GM21447 (cell line): Measurements from ENCODE around the gene MYO5A.
A peak's percentile ranks its signal among the peaks of the same experiment; 100 is the strongest.
"Not testable (repeated sequence)": the region's sequence is repeated elsewhere in the genome, so short reads cannot be mapped to it uniquely, and the experiment has no call there.

Source experiments
- ATAC-seq: cut with Tn5 transposase; IDR thresholded peaks from one replicate; pipeline ENCODE4 v1.9.1; 2021; ENCODE audit not compliant: unreplicated experiment

Gene MYO5A

DNA sequence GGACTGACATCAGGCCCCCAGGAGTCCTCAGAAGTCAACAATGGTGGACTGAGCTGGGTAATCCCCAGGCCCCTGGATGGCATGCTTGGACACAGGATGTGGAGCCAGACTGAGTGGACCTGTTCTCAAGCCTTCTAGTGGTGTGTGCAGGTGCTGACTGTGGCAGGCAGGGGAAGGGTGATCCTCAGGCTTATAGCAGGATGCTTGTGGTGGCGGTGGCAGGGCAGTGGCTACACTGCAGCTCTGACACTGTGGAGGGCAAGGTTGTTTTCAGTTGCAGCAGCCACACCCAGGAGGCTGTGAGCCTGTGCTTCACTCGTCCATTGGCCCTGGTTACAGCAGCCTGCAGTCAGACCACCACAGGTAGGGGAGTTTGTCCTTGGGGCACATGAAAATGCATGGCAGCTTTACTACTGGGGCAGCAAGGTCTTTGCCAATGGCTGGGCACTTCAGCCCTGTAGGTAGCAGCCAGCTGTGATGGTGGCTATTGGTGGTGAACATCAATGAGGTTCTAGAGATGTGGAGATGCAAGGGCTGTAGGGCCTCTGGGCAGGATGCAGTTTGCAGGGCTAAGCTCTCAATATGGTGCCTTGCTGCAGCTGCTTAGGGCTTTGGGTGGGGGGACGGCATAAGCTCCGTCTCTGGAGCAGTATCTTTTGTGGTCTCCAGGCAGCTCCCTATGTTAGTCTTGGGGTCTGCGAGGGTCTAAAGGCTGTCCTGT lies 17.5 kb upstream of the MYO5A start:
- no peak for ATAC-seq

DNA sequence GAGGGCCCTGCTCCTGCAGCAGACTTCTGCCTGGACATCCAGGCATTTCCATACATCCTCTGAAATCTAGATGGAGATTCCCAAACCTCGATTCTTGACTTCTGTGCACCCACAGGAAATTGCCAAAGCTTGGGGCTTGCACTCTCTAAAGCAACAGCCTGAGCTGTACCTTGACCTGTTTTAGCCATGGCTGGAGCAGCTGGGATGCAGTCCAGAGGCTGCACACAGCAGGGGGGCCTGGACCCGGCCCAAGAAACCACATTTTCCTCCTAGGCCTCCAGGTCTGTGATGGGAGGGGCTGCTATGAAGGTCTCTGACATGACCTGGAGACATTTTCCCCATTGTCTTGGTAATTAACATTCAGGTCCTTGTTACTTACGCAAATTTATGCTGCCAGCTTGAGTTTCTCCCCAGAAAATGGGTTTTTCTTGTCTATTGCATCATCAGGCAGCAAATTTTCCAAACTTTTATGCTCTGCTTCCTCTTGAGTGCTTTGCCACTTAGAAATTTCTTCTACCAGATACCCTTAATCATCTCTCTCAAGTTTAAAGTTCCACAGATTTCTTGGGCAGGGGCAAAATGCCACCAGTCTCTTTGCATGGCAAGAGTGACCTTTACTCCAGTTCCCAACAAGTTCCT lies 11.8 kb upstream of the MYO5A start:
- ATAC-seq, result no peak

DNA sequence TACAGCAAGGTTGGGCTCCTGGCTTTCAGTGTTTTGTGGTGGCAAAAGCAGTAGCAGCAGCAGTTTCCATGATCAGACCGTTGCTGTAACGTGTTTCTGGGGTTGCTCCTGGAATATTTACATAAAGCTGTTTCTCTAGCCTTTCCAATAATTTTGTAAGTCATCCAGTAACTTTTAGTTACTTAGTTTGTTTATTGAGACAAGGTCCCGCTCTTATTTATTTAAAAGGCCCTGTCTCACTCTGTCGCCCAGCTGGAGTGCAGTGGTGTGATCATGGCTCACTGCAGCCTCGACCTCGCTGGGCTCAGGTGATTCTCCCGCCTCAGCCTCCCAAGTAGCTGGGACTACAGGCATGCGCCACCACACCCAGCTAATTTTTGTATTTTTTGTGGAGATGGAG lies 8.8 kb upstream of the MYO5A start:
- ATAC-seq, result no peak

DNA sequence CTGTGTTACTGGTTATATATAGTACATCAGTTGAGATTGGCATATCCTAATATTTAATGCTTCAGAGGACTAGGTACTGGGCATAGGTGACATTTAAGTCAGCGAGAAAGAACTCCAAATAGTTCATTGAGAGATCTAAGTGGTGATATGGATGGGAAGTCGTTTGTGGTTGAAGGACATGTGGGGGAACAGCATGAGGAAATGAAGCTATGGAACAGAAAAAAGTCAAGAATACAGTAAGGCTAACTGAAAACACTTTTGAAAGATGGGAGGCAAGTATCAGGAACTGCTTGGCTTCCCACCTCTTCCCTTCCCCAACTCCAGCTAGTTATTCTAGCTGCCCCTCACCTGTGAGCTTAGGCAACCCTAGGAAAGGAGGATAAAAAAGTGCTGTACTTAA lies 3.7 kb upstream of the MYO5A start:
- ATAC-seq, result no peak

DNA sequence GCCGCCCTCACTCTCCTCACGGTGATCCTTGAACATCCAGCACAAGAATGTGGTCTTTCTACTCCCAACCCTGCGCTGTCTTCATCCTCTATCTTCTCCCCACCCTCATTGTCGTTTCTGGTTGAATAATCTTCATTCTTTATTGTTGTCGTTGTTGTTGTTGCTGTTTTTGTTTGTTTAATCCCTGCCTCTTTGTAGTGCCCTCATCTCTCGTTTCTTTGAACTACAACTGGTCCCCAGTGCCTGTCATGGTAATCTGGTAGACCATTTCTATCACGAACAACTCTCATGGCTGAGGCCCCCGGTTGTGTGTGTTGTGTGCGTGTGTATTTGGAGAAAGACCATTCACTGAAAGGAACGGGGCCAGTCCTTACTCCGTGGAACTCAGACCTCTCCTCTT lies 1.3 kb upstream of the MYO5A start:
- no peak for ATAC-seq

DNA sequence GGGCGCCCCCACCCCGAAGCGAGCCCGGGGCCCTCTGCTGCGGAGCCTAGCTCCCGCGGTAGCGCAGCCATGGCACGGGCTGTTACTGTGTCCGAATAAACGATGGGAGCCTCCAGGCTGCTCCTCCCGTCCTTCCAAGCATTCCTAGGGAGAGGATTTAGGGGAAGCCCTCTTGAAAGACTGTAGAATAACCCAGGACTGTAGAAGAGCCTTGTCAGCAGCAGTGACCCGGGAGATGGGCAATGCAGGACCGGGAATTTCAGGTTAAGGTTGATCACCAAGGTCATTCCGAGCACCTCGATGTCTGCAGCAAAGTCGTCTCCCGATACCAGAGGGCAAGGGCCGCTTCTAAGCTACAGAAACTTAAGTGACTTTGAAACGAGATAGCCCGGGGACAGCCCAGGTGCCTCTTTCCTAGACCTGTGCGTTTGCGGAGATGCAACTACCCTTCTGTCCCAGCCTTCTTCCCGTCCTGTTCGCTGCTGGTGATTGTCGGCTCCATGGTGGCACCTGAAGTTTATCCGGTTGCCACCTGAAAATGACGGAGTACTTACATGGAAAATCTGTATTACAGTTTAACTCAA lies 753 bp upstream of the MYO5A start:
- peak; percentile 14 for ATAC-seq

DNA sequence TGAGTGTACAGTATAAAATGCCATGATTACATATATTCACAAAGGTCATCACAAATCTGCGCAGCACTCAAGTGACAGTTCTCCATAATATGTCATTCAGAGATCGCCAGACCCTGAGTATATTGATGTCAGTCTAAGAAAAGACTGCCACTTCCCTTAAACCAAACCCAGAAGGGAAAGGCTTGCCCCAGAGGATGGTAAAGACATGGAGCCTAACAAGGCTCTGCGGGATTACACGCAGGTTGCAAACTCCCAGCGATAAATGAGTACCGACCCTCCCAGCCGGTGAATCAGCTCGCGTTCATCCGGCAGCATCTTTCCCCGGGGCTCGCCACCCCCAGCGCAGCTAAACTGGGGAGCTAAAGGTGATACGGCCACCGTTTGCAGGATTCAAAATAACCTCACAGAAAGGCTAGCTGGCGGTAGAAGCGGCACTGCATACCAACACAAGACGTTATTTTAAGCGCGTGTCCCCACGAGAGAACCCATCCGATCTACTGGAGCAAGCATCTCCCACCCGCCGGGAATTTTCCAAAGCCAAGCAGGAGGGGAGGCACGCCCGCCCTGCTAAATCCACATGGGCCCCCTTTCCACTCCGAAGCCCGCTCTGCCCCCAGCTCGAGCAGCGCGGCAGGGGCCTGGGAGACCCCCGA lies 643 bp downstream of the MYO5A start:
- ATAC-seq, result peak; percentile 15

DNA sequence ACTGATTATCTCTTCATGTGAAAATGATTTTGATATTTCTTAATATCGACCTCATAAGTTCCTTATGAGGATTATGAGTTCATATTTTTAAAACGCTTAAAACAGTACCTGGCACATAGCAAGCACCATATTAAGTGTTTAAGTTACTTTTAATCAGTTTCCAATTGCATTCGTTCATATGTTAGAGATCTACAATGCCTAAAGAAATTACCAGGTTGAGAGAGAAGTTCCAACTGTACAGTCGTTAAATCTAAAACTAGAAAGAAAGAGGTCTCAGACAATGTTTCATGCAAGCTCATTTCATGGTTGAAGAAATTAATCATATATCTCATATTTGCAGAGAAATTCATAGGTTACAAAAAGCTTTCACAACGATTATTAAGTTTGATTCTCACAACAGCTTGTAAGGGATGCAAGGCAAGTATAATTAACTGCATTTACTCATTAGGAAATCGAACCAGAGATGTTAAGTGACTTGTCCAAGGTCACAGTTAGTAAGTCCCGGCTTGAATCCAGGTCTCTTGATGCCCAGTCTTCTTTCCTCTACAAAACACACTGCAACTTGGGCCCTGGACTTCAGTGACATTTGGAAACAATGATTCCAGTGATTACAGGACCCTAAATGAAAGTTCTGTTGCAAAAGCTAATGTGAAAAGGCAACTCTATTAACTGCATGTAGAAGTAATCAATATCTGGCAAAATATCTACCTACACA lies 1.3 kb downstream of the MYO5A start:
- no peak for ATAC-seq

DNA sequence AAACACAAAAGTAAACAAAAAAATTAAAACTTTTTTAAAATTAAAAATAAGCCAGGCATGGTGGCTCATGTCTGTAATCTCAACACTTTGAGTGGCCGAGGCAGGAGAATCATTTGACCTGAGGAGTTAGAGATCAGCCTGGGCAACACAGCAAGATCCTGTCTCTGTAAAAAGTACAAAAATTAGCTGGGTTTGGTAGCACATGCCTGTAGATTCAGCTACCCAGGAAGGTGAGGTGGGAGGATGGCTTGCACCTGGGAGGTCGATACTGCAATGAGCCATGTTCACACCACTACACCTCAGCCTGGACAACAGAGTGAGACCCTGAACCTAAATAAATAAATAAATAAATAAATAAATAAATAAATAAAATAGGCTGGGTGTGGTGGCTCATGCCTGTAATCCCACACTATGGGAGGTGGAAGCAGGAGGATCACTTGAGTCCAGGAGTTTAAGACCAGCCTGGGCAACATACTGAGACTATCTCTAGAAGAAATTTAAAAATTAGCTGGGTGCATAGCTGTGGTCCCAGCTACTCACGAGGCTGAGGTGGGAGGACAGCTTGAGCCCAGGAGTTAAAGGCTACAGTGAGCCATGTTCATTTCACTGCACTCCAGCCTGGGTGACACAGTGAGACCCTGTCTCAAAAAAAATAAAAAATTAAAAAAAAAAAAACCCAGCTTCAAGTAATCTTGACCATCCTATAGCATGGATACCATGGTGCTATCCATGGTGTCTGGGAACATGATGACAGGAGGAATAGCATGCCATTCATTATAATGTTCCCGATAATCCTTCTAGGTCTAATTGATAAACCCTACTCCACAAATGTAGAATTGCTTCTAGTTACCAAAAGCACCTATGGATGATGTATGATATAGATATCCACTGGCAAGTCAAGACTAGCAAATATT lies 4.2 kb downstream of the MYO5A start:
- no peak for ATAC-seq

DNA sequence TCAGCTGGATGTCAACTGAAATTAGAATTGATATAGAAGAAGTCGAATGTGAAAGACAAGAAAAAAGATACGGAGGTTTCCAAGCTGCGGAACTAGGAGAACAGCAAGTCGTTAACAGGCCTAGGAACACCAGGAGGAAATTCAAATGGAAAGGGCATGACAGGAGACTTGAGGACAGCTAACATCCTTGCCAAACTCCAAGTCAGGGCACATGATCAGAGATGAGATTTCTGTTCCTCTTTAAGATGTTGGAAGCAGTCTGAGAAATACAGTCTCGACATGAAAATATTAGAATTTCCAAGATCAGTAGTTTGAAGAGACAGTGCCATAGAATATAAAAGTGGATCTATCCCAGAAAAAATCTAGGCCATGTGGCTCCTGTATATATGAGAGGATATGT lies 5.0 kb downstream of the MYO5A start:
- no peak for ATAC-seq

DNA sequence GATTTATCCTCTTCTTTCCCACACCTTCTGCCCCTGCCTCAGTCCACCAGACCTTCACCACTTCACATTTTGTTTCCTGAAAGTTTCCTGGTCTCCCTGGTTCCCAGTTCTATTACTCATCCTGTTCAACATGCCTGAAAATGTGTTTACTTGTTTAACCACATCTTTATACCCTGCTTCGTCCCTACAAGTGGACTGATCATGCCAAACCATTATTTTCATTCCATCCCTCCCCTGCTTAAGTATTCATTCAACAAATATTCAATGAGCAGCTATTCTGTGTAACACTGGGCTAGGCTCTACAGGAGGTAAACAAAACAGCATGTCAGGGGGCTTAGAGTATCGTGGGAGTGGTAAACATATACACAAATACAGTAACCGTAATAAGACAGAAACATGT lies 5.5 kb downstream of the MYO5A start:
- no peak for ATAC-seq

DNA sequence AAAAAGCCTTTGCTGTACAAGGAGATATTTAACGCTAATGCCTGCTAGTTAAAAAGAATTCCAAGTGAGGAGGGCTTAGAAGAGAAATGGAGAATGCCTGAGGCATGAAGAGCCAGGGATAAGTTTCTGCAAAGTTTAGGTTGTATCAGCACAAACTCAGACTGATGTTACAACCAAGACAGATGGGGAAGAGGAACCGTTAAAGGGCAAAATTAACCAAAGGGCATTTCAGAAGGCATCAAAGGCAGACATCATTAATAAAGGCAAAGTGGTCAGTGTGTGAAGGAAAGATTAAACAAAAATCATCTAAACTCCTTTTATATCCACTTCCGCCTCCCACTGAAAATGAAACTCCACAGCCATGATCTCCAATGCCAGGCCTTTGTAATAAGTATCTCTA lies 7.0 kb downstream of the MYO5A start:
- no peak for ATAC-seq

DNA sequence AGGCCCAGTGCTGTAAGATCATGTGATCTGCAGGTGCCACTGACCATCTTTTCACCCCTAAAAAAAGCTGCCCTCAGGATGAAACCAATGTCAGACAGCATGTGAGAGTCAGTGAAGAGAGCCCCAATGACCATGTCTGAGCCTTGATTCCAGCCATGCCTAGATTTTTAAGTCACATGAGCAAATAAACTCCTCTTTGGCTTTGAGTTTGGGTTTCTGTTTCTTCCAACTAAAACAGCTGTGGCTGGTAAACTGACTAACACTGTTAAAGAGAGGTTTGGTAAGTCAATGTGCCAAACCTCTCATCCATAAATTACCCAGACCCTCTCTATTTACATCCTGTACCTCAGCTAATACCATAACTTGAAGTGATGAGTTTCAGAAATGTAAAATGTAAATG lies 8.3 kb downstream of the MYO5A start:
- no peak for ATAC-seq

DNA sequence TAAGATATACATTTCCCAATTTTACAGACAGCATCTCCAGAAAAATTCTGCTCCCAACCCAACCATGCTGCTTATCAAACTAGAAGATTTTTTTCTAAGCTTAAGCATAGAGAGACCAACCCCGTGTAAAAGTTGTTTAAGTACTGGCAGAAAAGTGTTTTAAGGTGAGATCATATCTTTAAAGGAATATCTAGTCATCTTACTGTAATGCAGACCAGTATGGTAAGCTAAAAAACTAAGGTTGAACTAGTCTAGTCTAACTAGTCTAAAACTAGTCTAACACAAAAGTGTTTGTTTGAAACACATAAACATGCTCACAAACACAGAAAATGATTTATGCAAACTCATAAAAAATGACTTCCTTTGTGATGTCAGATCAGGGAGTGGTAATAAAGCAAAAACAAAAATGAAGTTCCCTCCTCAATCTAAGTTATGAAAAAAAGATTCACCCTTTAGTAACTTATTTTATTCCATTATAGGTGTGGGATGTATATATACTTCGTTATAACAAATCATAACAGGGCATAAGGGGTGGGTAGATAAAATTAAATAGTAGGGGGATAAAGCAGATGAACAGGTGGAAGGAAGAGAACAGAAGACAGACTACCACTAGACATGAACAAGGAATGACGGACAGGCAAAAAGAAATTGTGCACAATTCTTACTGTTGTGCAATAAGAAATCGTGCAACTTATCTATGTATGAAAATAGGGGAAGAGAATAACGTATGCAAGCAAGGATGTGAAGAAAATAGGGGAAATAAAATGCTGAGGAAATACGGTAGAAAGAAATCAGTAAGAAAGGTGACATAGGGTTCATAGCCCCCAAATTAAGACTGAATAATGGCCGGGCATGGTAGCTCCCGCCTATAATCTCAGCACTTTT lies 10.0 kb downstream of the MYO5A start:
- no peak for ATAC-seq

DNA sequence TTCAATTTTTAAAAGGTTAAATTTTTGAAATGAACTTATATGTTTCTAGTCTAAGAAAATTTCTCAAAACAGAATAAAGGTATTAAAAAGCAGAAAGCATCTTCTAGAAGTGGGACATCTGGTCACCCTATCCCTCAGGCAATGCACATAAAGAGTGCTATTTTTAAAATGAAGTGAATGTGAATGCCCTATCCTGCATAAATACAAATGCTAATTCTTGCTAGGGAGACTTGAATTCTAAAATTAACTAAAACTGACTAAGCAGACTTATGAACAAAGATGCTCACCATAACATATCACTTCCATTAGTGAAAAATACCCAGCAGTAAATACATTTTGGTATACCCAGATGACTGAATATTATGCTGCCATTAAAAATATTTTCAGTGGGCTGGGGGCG lies 11.7 kb downstream of the MYO5A start:
- no peak for ATAC-seq

DNA sequence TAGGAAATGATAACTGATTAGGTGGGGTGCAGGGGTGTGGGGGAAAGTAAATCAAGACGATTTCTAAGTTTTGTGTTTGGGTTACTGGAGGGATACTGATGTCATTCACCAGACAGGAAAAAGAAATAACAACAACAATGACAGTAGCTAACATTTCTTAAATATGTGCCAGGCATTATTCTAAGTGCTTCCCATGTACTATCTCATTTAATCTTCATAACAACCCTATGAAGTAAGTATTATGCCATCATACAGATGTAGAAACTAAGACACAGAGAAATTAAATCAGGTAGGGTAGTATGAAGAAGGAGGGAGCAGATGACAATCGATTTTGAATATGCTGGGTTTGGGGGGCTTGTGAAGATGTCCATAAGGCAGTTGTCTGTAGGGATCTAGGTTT lies 13.3 kb downstream of the MYO5A start:
- no peak for ATAC-seq

DNA sequence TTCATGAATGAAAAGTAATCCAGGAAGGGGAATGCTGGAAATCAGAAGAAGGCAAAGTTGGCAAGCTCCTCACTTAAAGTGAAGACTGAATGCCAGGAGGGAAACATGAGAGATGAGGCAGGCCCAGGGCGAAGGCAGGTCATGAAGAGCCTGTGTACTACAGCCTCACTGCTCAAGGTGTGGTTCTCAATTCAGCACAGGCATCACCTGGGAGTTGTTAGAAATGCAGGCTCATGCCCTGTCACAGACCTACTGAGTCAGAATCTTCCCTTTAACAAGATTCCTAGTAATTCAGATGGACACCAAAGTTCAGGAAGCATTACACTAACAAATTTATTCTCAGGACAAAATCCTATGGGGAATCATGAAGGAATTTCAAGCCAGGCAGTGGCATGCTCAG lies 14.2 kb downstream of the MYO5A start:
- no peak for ATAC-seq

DNA sequence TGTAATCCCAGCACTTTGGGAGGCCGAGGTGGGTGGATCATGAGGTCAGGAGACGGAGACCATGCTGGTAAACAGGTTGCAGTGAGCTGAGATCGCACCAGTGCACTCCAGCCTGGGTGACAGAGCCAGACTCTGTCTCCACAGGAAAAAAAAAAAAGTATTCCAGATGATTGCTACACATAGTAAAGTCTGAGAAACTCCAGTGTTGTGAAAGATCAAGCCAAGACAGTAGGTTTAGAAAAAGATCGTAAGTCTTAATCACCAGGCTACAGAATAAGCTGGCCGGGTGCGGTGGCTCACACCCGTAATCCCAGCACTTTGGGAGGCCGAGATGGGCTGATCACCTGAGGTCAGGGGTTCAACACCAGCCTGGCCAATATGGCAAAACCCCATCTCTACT lies 15.8 kb downstream of the MYO5A start:
- ATAC-seq, result not testable (repeated sequence)

DNA sequence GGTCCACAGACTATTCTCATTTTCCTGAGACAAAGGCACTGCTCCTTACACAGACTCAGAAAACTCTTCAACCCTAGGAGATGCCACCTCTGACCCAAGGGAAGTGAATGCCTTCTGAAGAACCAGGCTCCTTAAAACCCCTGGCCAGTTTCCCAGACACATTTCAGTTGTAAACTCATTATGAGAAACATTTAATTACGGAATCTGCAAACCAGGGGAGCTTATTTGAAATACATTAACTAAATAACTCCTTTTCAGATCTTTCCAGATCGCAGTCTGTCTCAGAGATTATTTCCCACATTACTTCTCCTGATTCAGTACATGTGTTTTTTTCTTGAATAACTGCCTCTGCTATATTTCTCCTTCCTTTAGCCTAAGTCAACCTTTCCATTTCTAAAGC lies 17.6 kb downstream of the MYO5A start:
- no peak for ATAC-seq
